ENCODE results near the gene CAP2.

Gene CAP2

GRCh38 chr6:17503051-17503450 lies 109.7 kb downstream of the CAP2 start:
- in situ Hi-C loops (cut with MboI; ENCODE audit: low pct_unique_long_range_greater_than_20kb, low sequenced_read_pairs, unreplicated experiment), result no loop called here
- TF ChIP-seq, protein P1, sequence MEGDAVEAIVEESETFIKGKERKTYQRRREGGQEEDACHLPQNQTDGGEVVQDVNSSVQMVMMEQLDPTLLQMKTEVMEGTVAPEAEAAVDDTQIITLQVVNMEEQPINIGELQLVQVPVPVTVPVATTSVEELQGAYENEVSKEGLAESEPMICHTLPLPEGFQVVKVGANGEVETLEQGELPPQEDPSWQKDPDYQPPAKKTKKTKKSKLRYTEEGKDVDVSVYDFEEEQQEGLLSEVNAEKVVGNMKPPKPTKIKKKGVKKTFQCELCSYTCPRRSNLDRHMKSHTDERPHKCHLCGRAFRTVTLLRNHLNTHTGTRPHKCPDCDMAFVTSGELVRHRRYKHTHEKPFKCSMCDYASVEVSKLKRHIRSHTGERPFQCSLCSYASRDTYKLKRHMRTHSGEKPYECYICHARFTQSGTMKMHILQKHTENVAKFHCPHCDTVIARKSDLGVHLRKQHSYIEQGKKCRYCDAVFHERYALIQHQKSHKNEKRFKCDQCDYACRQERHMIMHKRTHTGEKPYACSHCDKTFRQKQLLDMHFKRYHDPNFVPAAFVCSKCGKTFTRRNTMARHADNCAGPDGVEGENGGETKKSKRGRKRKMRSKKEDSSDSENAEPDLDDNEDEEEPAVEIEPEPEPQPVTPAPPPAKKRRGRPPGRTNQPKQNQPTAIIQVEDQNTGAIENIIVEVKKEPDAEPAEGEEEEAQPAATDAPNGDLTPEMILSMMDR (IDR thresholded peaks at IDR 0.05; ENCODE audit: extremely low read depth, insufficient read depth, missing control alignments), result no peak
- DNase-seq (ENCODE audit: low spot score), result no peak

- DNase-seq (ENCODE audit: low spot score), result no peak
- in situ Hi-C loops (cut with MboI; ENCODE audit: low pct_unique_long_range_greater_than_20kb, low sequenced_read_pairs, unreplicated experiment), result no loop called here
- TF ChIP-seq, protein P1 (IDR thresholded peaks at IDR 0.05; ENCODE audit: extremely low read depth, insufficient read depth, missing control alignments), result no peak
Measured at GRCh38 chr6:17504005-17504404, 110.6 kb downstream of the CAP2 start.

- DNase-seq (ENCODE audit: low spot score), result no peak
- TF ChIP-seq, protein P1 (IDR thresholded peaks at IDR 0.05; ENCODE audit: extremely low read depth, insufficient read depth, missing control alignments), result no peak
- in situ Hi-C loops (cut with MboI; ENCODE audit: low pct_unique_long_range_greater_than_20kb, low sequenced_read_pairs, unreplicated experiment), result no loop called here
Measured at GRCh38 chr6:17505062-17505476, 111.7 kb downstream of the CAP2 start.

DNA sequence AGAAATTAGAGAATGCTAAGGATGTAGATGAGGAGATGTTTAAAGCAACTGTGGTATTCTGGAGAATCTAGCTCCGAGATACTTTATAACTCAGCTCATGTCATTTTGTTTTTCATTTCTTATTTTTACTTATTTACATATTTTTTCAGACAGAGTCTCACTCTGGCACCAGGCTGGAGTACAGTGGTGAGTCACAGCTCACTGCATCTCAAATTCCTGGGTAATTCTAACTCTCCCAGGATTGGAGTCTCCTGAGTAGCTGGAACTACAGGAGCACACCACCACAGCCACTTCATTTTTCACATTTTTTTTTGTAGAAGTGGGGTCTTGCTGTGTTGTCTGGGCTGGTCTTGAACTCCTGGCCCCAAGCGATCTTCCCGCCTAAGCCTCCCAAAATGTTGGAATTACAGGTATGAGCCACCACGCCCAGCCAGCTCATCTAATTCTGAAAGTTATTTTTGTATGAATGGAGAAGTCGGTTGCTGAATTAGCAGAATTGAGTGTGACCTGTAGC lies 112.4 kb downstream of the CAP2 start:
- in situ Hi-C loops (cut with MboI; ENCODE audit: low pct_unique_long_range_greater_than_20kb, low sequenced_read_pairs, unreplicated experiment), result no loop called here
- no peak for DNase-seq (ENCODE audit: low spot score)
- TF ChIP-seq, protein P1 (IDR thresholded peaks at IDR 0.05; ENCODE audit: extremely low read depth, insufficient read depth, missing control alignments), result no peak

DNA sequence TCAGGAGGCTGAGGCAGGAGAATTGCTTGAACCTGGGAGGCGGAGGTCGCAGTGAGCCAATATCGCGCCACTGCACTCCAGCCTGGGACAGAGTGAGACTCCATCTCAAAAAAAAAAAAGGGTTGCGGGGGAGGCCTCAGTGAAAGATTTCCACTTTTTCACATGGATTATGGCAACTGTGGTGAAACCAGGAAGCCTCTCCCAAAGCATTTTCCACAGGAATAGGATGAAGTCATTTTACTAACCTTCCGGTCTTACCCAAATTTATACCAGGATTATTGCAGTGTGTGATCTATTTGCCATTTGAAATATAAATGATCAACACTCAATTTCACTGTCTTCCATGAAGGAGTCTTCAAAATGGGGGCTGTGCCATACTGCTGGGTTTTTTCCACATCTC lies 113.1 kb downstream of the CAP2 start:
- no peak for DNase-seq (ENCODE audit: low spot score)
- TF ChIP-seq, protein P1 (IDR thresholded peaks at IDR 0.05; ENCODE audit: extremely low read depth, insufficient read depth, missing control alignments), result no peak
- in situ Hi-C loops (cut with MboI; ENCODE audit: low pct_unique_long_range_greater_than_20kb, low sequenced_read_pairs, unreplicated experiment), result no loop called here

- in situ Hi-C loops (cut with MboI; ENCODE audit: low pct_unique_long_range_greater_than_20kb, low sequenced_read_pairs, unreplicated experiment), result no loop called here
- TF ChIP-seq, protein P1 (IDR thresholded peaks at IDR 0.05; ENCODE audit: extremely low read depth, insufficient read depth, missing control alignments), result no peak
- no peak for DNase-seq (ENCODE audit: low spot score)
Measured at GRCh38 chr6:17506962-17507361, 113.6 kb downstream of the CAP2 start.

DNA sequence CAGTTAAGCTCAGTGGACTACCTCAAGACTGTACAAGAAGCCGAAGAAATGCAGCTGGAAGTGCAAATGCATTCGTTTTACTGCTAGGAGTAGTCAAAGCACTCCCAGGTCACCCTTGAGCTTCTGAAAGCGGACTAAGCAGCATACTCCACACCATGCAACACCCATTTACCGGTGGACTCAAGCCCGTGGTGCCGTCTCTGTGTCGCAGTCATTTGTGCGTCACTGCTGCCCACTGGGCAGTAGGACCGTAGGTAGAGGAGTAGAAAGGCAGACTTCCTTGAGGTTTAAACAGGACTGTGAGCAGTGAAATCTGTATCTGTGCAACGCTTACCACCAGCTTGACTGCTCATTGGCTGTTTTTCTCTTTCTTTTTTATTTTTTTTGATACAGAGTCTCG lies 117.7 kb downstream of the CAP2 start:
- TF ChIP-seq, protein P1 (IDR thresholded peaks at IDR 0.05; ENCODE audit: extremely low read depth, insufficient read depth, missing control alignments), result no peak
- no peak for DNase-seq (ENCODE audit: low spot score)
- in situ Hi-C loops (cut with MboI; ENCODE audit: low pct_unique_long_range_greater_than_20kb, low sequenced_read_pairs, unreplicated experiment), result no loop called here

All from GM13977 (cell line).